Mesenchymal stem cell (in vitro differentiated cells and primary cell): ENCODE measurements around the gene ST7.

Source experiments
- DNase-seq: peaks from one replicate; pipeline ENCODE4 v3.0.0-alpha.2; 2013
- H2AFZ ChIP-seq: one replicate; pipeline ENCODE4 v1.6.1; 2013; ENCODE audit warnings: low read depth, mild to moderate bottlenecking, control low read depth, inconsistent platforms, low read length, moderate library complexity
- H2AK5ac ChIP-seq: 2 replicates; pipeline ENCODE4 v1.6.1; 2013; ENCODE audit warnings: low read length, moderate library complexity, mild to moderate bottlenecking, inconsistent platforms; ENCODE audit not compliant: severe bottlenecking
- H2BK120ac ChIP-seq: one replicate; pipeline ENCODE4 v1.6.1; 2013; ENCODE audit warnings: low read depth, mild to moderate bottlenecking, inconsistent platforms, low read length, moderate library complexity
- H2BK12ac ChIP-seq, 2 experiments: one replicate each; pipeline ENCODE4 v1.6.1; 2013; ENCODE audit warnings: inconsistent platforms in 2 of 2, low read length in 2 of 2, mild to moderate bottlenecking in 2 of 2, moderate library complexity in 2 of 2, control low read depth in 1 of 2
- H2BK15ac ChIP-seq: one replicate; pipeline ENCODE4 v1.6.1; 2013; ENCODE audit warnings: mild to moderate bottlenecking, low read depth, inconsistent platforms; ENCODE audit not compliant: poor library complexity, severe bottlenecking
- H2BK5ac ChIP-seq: 2 replicates; pipeline ENCODE4 v1.6.1; 2013; ENCODE audit warnings: low read depth, mild to moderate bottlenecking, low read length, control low read depth, inconsistent platforms; ENCODE audit not compliant: poor library complexity, severe bottlenecking
- H3K14ac ChIP-seq, 2 experiments: one replicate each; pipeline ENCODE4 v1.6.1; 2013; ENCODE audit warnings: inconsistent platforms in 2 of 2, low read length in 2 of 2, control low read depth in 1 of 2, mild to moderate bottlenecking in 1 of 2, moderate library complexity in 1 of 2
- H3K18ac ChIP-seq, 2 experiments: one replicate each; pipeline ENCODE4 v1.6.1; 2013; ENCODE audit warnings: inconsistent platforms in 2 of 2, low read length in 2 of 2, control low read depth in 1 of 2, low read depth in 1 of 2, mild to moderate bottlenecking in 1 of 2
- H3K23ac ChIP-seq, 2 experiments: one replicate each; pipeline ENCODE4 v1.6.1; 2013; ENCODE audit warnings: inconsistent platforms in 2 of 2, low read length in 2 of 2, mild to moderate bottlenecking in 2 of 2, moderate library complexity in 2 of 2, control low read depth in 1 of 2
- H3K27ac ChIP-seq: 2 replicates; pipeline ENCODE4 v1.5.1; 2013; ENCODE audit warnings: mild to moderate bottlenecking, moderate library complexity, low read length, control low read depth, inconsistent platforms; ENCODE audit not compliant: poor library complexity, severe bottlenecking
- H3K27me3 ChIP-seq, 2 experiments: 2 replicates each; pipeline versions ENCODE4 v1.6.1 to v1.7.0; 2013; ENCODE audit warnings: low read length in 2 of 2, mild to moderate bottlenecking in 2 of 2, moderate library complexity in 2 of 2, control low read depth in 1 of 2, inconsistent platforms in 1 of 2; ENCODE audit not compliant: control insufficient read depth in 1 of 2, insufficient read depth in 1 of 2
- H3K36me3 ChIP-seq, 2 experiments: 2 replicates each; pipeline versions ENCODE4 v1.6.1 to v1.7.0; 2013; ENCODE audit warnings: low read length in 2 of 2, control low read depth in 1 of 2, inconsistent platforms in 1 of 2, low read depth in 1 of 2, mild to moderate bottlenecking in 1 of 2; ENCODE audit not compliant: insufficient read depth in 2 of 2, control insufficient read depth in 1 of 2
- H3K4ac ChIP-seq, 2 experiments: one replicate each; pipeline ENCODE4 v1.6.1; 2013; ENCODE audit warnings: inconsistent platforms in 2 of 2, low read length in 2 of 2, mild to moderate bottlenecking in 2 of 2, moderate library complexity in 2 of 2, control low read depth in 1 of 2, low read depth in 1 of 2
- H3K4me1 ChIP-seq: 2 replicates; pipeline ENCODE4 v1.6.1; 2013; ENCODE audit warnings: low read depth, low read length, control low read depth; ENCODE audit not compliant: control insufficient read depth, insufficient read depth
- H3K4me2 ChIP-seq: 2 replicates; pipeline ENCODE4 v1.6.1; 2013; ENCODE audit warnings: low read length, mild to moderate bottlenecking, inconsistent platforms; ENCODE audit not compliant: poor library complexity, severe bottlenecking
- H3K4me3 ChIP-seq, 2 experiments: 2 replicates each; pipeline versions ENCODE4 v1.5.1 to v1.7.0; 2013; ENCODE audit warnings: low read length in 2 of 2, mild to moderate bottlenecking in 2 of 2, control low read depth in 1 of 2, low read depth in 1 of 2; ENCODE audit not compliant: insufficient read depth in 1 of 2
- H3K79me1 ChIP-seq: replicated peaks from 2 replicates; pipeline ENCODE4 v1.6.1; 2013; ENCODE audit warnings: mild to moderate bottlenecking, control low read depth, low read length, inconsistent platforms; ENCODE audit not compliant: poor library complexity, severe bottlenecking
- H3K9ac ChIP-seq: 2 replicates; pipeline ENCODE4 v1.7.0; 2013; ENCODE audit warnings: mild to moderate bottlenecking, low read length, moderate library complexity
- H3K9me3 ChIP-seq: 2 replicates; pipeline ENCODE4 v1.7.0; 2013; ENCODE audit warnings: mild to moderate bottlenecking, low read length; ENCODE audit not compliant: control insufficient read depth
- H4K8ac ChIP-seq: one replicate; pipeline ENCODE4 v1.6.1; 2013; ENCODE audit warnings: inconsistent platforms, mild to moderate bottlenecking, low read length, moderate library complexity
- H4K91ac ChIP-seq: one replicate; pipeline ENCODE4 v1.6.1; 2013; ENCODE audit warnings: mild to moderate bottlenecking, low read length, inconsistent platforms
- WGBS: methylation state at CpG from one replicate; pipeline ENCODE4 v1.1.7; 2013; ENCODE audit warnings: mixed read lengths; 5-methylcytosine and 5-hydroxymethylcytosine counted together

Gene ST7

DNA sequence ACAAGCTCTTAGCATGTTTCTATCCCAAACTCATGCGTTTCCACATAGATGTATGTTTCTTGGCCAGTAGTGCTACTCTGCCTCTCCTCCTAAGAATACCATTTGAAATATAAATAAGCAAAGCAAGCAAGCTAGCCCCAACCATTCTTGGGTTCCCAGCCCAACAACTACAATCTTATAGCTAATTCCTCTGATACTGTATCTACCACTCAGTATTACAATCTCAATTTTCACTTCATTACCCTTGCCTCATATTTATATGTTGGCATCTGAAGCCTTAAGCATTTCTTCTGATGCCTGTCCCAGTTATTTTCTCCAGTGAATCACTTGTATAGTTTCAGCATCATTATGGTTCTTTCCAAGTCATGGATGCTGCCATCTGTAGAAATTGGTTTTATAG lies 181.1 kb downstream of the ST7 start:
- peaks cover 0 to 26% of the 10 kb centered on the region in 2 experiments for H3K36me3 ChIP-seq
- H3K4me1 ChIP-seq: peaks cover 7% of the 10 kb centered on the region
- no peak overlapping the region for H2BK120ac ChIP-seq
- H3K4ac ChIP-seq: no peak overlapping the region
- H2BK12ac ChIP-seq: no peak overlapping the region
- no peak overlapping the region for H4K8ac ChIP-seq
- no peak overlapping the region for H3K23ac ChIP-seq
- WGBS: 97% methylated on average over 1 of the region's 1 CpG
- no peaks in the 10 kb centered on the region for H3K9me3 ChIP-seq
- peak overlapping the region; percentile 8 for H2AK5ac ChIP-seq
- no peak overlapping the region for H3K4me2 ChIP-seq
- H2AFZ ChIP-seq: no peak overlapping the region
- H3K18ac ChIP-seq: no peak overlapping the region
- H3K27me3 ChIP-seq: no peaks in the 10 kb centered on the region
- peak overlapping the region; percentile 14 for H3K9ac ChIP-seq
- no peak overlapping the region for H3K27ac ChIP-seq
- no peak overlapping the region for H3K4me3 ChIP-seq
- no peak overlapping the region for H3K14ac ChIP-seq
- peaks cover 6% of the 10 kb centered on the region for H3K79me1 ChIP-seq
- H2BK5ac ChIP-seq: no peak overlapping the region
- no peak for DNase-seq
- no peak overlapping the region for H2BK15ac ChIP-seq
- H4K91ac ChIP-seq: no peak overlapping the region

- Histone ChIP-seq H3K14ac (no peak overlapping the region), H3K36me3 (peaks cover 0 to 31% of the 10 kb centered on the region in 2 experiments), H2BK120ac (no peak overlapping the region), H2BK15ac (no peak overlapping the region), H3K27ac (peak overlapping the region; percentile 65), H3K23ac (no peak overlapping the region), H3K4me1 (peaks cover 7% of the 10 kb centered on the region), H4K8ac (no peak overlapping the region), H3K9me3 (no peaks in the 10 kb centered on the region), H2BK5ac (no peak overlapping the region), H2BK12ac (no peak overlapping the region), H3K9ac (peak overlapping the region; percentile 14), H3K18ac (peak overlapping the region; percentile 6 to 12), H3K4me2 (no peak overlapping the region), H3K79me1 (peaks cover 3% of the 10 kb centered on the region), H2AK5ac (peak overlapping the region; percentile 78), H4K91ac (no peak overlapping the region), H3K4ac (no peak overlapping the region), H3K27me3 (no peaks in the 10 kb centered on the region), H3K4me3 (peak overlapping the region in 1 of 2 experiments; percentile 19), H2AFZ (no peak overlapping the region)
- WGBS: no CpG with 5 or more reads among the region's 2 CpGs
- DNase-seq: peak; percentile 31
Measured at GRCh38 chr7:117134889-117135552, 181.7 kb downstream of the ST7 start.

GRCh38 chr7:117135553-117135891 lies 182.2 kb downstream of the ST7 start:
- no peak for DNase-seq
- Histone ChIP-seq H4K91ac (no peak overlapping the region), H3K4me2 (no peak overlapping the region), H2BK5ac (no peak overlapping the region), H3K23ac (no peak overlapping the region), H3K18ac (no peak overlapping the region), H4K8ac (no peak overlapping the region), H3K14ac (no peak overlapping the region), H3K27me3 (no peaks in the 10 kb centered on the region), H2BK12ac (no peak overlapping the region), H2BK120ac (no peak overlapping the region), H3K36me3 (peaks cover 0 to 35% of the 10 kb centered on the region in 2 experiments), H2AFZ (no peak overlapping the region), H3K4me3 (no peak overlapping the region), H3K79me1 (peaks cover 2% of the 10 kb centered on the region), H3K9ac (no peak overlapping the region), H2AK5ac (peak overlapping the region; percentile 3), H3K4ac (no peak overlapping the region), H2BK15ac (no peak overlapping the region), H3K27ac (peak overlapping the region; percentile 2), H3K9me3 (no peaks in the 10 kb centered on the region), H3K4me1 (peaks cover 7% of the 10 kb centered on the region)
- WGBS: 89% methylated on average over 1 of the region's 1 CpG

DNA sequence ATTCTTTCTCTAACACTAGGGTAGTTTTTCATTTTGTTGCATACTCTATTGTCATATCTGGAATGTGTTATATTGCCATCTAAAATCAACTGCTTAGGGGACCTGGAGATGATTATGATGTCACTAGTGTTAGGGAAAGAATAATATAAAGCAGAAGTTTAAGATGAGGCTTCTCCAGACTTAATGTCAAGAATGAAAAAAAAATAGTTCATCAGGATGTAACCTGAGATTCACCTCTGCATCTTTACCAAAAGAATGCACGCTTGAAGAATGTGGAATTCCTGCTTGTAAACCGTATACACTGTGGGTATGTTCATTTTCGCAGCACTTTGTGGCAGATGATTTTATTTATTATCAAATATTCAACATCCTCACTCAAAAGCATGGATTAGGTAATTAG lies 184.6 kb downstream of the ST7 start:
- Histone ChIP-seq H2BK5ac (no peak overlapping the region), H3K79me1 (peaks cover 3% of the 10 kb centered on the region), H2BK120ac (no peak overlapping the region), H3K36me3 (peaks cover 2 to 41% of the 10 kb centered on the region in 2 experiments), H3K4me1 (peaks cover 7% of the 10 kb centered on the region), H2BK12ac (no peak overlapping the region), H3K27me3 (no peaks in the 10 kb centered on the region), H3K4ac (no peak overlapping the region), H3K9ac (no peak overlapping the region), H3K27ac (no peak overlapping the region), H2AFZ (no peak overlapping the region), H2AK5ac (no peak overlapping the region), H3K4me3 (no peak overlapping the region), H2BK15ac (no peak overlapping the region), H3K9me3 (no peaks in the 10 kb centered on the region), H4K91ac (no peak overlapping the region), H4K8ac (no peak overlapping the region), H3K4me2 (no peak overlapping the region), H3K23ac (no peak overlapping the region), H3K18ac (no peak overlapping the region), H3K14ac (no peak overlapping the region)
- DNase-seq: no peak
- 100% methylated on average over 1 of the region's 3 CpGs for WGBS
